Heart left ventricle (tissue), 16 donors: ENCODE measurements around the gene UNKL. TPM values are rescaled to one million over a fixed set of nuclear protein-coding genes. Genes with fewer than 3 reads are reported as not detected.
A peak's percentile ranks its signal among the peaks of the same experiment; 100 is the strongest.

Experiments used
- ATAC-seq, 4 donors: fragments of 200-7000 bp; cut with Tn5 transposase; one replicate each; pipeline ENCODE4 v1.9.1; 2020 to 2022; ENCODE audit warnings: moderate library complexity in 4 of 4, mild to moderate bottlenecking in 3 of 4, moderate number of reproducible peaks in 1 of 4
- DNase-seq, 5 donors: peaks; one replicate each; pipeline ENCODE4 v3.0.0-alpha.2; 2020
- H3K27ac ChIP-seq, 12 donors: fragments of 200-600 bp; sonication (generic) in 4 of 12; one replicate each; pipeline versions ENCODE4 v1.5.0 to v1.8.0; 2016 to 2022; ENCODE audit warnings: mild to moderate bottlenecking in 2 of 12
- H3K27me3 ChIP-seq, 9 donors: fragments of 200-600 bp; sonication (generic) in 2 of 9; one replicate each; pipeline versions ENCODE4 v1.5.1 to v1.8.0; 2016 to 2022; ENCODE audit warnings: mild to moderate bottlenecking in 3 of 9
- H3K36me3 ChIP-seq, 9 donors: fragments of 200-600 bp; sonication (generic) in 2 of 9; one replicate each; pipeline versions ENCODE4 v1.5.0 to v1.8.0; 2018 to 2022; ENCODE audit warnings: mild to moderate bottlenecking in 2 of 9
- H3K4me1 ChIP-seq, 12 donors: fragments of 200-600 bp; sonication (generic) in 4 of 12; one replicate each; pipeline versions ENCODE4 v1.5.0 to v1.8.0; 2016 to 2022; ENCODE audit warnings: mild to moderate bottlenecking in 3 of 12
- H3K4me3 ChIP-seq, 12 donors: fragments of 200-600 bp; sonication (generic) in 4 of 12; one replicate each; pipeline versions ENCODE4 v1.5.0 to v1.8.0; 2017 to 2022; ENCODE audit warnings: mild to moderate bottlenecking in 9 of 12, moderate library complexity in 4 of 12
- H3K9me3 ChIP-seq, 12 donors: fragments of 200-600 bp; sonication (generic) in 4 of 12; one replicate each; pipeline versions ENCODE4 v1.5.0 to v1.8.0; 2016 to 2022; ENCODE audit warnings: mild to moderate bottlenecking in 1 of 12
- POLR2A ChIP-seq, 2 donors: fragments of 450-650 bp; IDR thresholded peaks; one replicate each; pipeline ENCODE4 v1.6.1; 2017; ENCODE audit warnings: antibody characterized with exemption in 2 of 2, mild to moderate bottlenecking in 2 of 2, moderate library complexity in 2 of 2
- WGBS, 4 donors: extraction: QIAGEN DNeasy Blood & Tissue Kit in 2 of 4; methylation state at CpG; one replicate each; pipeline versions ENCODE4 v1.1.5 to v1.1.7; 2013 to 2018; 5-methylcytosine and 5-hydroxymethylcytosine counted together
- intact Hi-C, 10 donors: fragments of 100-400 bp; cut with DNase I; formaldehyde crosslinking; loops; one replicate each; pipeline versions ENCODE4 v1.11.1 to v1.14.2; 2022
- polyA plus RNA-seq, 2 donors: library from polyadenylated mRNA; stranded (reverse); fragments of 200-250 nt; gene quantifications; one replicate each; pipeline ENCODE4 v1.2.3, GENCODE V29; 2013
- total RNA-seq, 9 donors: library from RNA; depleted of rRNA in 2 of 9; stranded (reverse); fragments of >200 nt in 2 of 9; fragmentation: NEBNext Ultra II Directional in 3 of 9; extraction: Animal tissue kit (Norgen Biotek cat#: 25700) in 3 of 9; gene quantifications; one replicate each; pipeline versions ENCODE4 v1.1.0 to v1.2.4, GENCODE V29; 2016 to 2023
- TF ChIP-seq, protein P1 (sequence below), 12 donors: fragments of 200-600 bp; sonication (generic) in 4 of 12; IDR thresholded peaks; one replicate each; pipeline versions ENCODE4 v1.5.0 to v1.8.0; 2018 to 2022; ENCODE audit warnings: antibody characterized with exemption in 12 of 12, mild to moderate bottlenecking in 5 of 12
- donor health status: ischemic (EF 13 %, LVEDD 7.1; RV severe dilation, severe dysfunction).
- donor health status: healthy with polysubstance abuse.
- donor health status: DM: no; HTN: yes; CAD: no.
- donor health status: DM: no; HTN: no; CAD: no.
- donor health status: ischemic (EF 25% LVEDD 6.9; RV normal size, moderate dysfunction).
- donor health status: ischemic (EF 25% LVEDD 5.7; RV mildly dilated, moderate dysfunction).
- donor health status: healthy.
- donor health status: DM: yes; HTN: yes; CAD: no.
- donor health status: ischemic (EF 35%, LVEDD 5.7; RV mildly dilated, moderate dysfunction).
- donor health status: nonischemic (EF 11% LVEDD 7.7; RV severe dilation, severe dysfunction).
- donor health status: DM: yes; HTN: yes; CAD: no.
- donor health status: PGD.
- donor health status: ischemic (EF 29% LVEDD 5.4; RV normal size, mild dysfunction).
- donor health status: nonischemic (EF 23%, LVEDD 6.1; RV moderate dilation, normal function).

Gene UNKL
- total and polyA plus RNA-seq, 11 donors = 4.3 to 18.3 (median 9.2) TPM

DNA sequence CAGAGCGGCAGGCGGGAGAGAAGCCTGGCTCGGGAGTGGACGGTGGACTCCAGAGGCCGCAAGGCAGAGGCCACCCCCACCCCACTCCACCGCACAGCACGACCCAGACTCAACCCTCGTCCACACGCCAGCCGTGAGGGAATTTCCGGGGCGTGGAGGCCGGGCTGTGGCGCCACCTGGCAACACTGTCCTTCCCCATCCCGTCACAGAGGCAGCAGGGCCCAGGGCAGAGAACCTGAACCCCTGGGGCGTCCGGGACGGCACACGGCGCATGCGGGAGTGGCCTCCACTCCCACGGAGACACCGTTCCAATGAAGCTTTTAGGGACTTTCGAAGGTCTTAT, 39.2 kb downstream of the UNKL start:
- Histone ChIP-seq H3K36me3 (peaks cover 0 to 33% (median 11%) of the 10 kb centered on the region in 9 donors), H3K27ac (no peak overlapping the region), H3K9me3 (no peaks in the 10 kb centered on the region), H3K4me3 (no peak overlapping the region), H3K4me1 (peaks cover 3 to 27% (median 14%) of the 10 kb centered on the region in 12 donors), H3K27me3 (no peaks in the 10 kb centered on the region)
- DNase-seq (no peak), ATAC-seq (no peak)
- no peak for TF ChIP-seq POLR2A (IDR thresholded peaks at IDR 0.05)
- TF ChIP-seq, protein P1, sequence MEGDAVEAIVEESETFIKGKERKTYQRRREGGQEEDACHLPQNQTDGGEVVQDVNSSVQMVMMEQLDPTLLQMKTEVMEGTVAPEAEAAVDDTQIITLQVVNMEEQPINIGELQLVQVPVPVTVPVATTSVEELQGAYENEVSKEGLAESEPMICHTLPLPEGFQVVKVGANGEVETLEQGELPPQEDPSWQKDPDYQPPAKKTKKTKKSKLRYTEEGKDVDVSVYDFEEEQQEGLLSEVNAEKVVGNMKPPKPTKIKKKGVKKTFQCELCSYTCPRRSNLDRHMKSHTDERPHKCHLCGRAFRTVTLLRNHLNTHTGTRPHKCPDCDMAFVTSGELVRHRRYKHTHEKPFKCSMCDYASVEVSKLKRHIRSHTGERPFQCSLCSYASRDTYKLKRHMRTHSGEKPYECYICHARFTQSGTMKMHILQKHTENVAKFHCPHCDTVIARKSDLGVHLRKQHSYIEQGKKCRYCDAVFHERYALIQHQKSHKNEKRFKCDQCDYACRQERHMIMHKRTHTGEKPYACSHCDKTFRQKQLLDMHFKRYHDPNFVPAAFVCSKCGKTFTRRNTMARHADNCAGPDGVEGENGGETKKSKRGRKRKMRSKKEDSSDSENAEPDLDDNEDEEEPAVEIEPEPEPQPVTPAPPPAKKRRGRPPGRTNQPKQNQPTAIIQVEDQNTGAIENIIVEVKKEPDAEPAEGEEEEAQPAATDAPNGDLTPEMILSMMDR (IDR thresholded peaks at IDR 0.05) = no peak
- intact Hi-C loops = no loop called here
- 92 to 96% (median 94%) methylated on average over 11 to 24 of the region's 24 CpGs for WGBS, 4 donors

DNA sequence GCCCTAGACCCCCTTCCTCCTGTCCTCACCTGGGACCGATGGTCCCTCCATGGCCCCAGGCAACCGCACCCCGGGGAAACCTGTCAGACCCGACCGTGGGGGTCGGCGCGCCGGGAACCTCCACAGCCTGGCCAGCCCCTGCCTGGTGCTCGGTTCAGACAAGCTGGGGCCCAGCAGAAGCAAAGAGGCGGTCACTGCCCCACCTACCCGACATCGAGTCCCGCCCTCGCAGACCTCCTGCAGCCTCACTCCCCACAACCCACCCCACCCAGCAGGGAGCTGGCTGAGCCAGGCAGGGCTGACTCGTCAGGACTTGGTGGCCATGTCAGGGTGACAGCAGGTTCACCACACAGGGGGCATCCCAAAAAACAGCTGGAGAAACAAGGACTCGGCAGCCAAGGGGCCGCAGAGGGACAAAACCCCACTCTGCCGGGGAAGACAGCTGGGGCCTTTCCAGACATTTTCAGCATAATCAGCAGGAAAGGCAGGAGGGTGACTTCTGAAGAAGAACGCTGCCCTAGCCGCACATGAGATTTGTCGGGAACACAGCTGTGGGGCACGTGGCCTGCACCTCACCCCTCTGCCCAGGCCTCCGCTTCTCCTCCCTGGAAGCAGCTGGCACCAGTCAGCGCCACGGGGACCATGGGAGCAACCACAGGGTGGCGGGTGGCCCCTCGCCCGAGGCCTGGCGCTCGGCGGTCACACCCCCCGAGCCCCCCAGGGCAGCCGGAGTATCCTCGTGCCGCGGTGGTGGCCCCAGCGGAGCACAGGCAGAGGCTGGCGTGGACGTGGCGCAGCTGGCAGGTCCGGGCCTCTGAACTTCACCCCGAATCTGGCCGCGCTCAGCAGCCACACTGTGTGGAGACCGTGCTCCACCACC, 39.8 kb downstream of the UNKL start:
- H3K27ac ChIP-seq = no peak overlapping the region
- no peak overlapping the region for H3K4me3 ChIP-seq
- WGBS, 4 donors = 89 to 96% (median 94%) methylated on average over 24 to 46 of the region's 46 CpGs
- peaks cover 3 to 24% (median 14%) of the 10 kb centered on the region in 12 donors for H3K4me1 ChIP-seq
- ATAC-seq (no peak), DNase-seq (peak in 1 of 5 donors; percentile 19)
- intact Hi-C loops = no loop called here
- H3K27me3 ChIP-seq = no peaks in the 10 kb centered on the region
- H3K36me3 ChIP-seq = peaks cover 0 to 37% (median 17%) of the 10 kb centered on the region in 9 donors
- TF ChIP-seq POLR2A (IDR thresholded peaks at IDR 0.05) = no peak
- TF ChIP-seq, protein P1 (IDR thresholded peaks at IDR 0.05) = no peak
- H3K9me3 ChIP-seq = no peaks in the 10 kb centered on the region

DNA sequence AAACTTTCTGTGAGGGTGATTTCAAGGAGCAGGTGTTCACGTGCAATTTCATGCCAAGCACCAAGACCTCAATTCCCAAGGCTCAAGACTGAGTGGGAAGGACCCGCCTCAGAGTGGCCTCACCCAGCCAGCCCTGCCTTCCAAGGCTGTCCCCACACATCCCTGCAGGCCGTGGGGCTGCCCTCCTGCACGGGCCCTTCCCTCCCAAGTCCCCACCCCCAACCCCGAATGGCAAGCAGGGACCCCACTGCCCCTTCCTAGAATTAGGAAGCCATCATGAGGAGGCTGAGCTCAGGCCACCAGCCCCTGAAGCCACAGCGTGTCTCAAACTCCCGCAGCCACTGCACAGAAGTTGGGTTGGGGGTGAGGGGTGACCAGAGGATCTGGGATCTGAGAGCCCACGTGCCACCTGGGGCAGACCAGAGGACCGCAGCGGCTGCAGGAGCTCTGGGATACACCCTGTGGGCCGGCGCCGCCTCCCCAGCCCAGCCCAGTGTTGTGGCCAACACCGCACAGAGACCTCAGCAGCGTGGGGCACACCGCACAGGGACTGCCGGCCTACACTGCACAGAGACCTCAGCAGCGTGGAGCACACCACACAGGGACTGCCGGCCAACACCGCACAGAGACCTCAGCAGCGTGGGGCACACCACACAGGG, 42.1 kb downstream of the UNKL start:
- ATAC-seq = no peak
- Histone ChIP-seq H3K27ac (no peak overlapping the region), H3K4me3 (no peak overlapping the region), H3K36me3 (peaks cover 0 to 49% (median 31%) of the 10 kb centered on the region in 9 donors), H3K4me1 (peaks cover 0 to 2% (median 0%) of the 10 kb centered on the region in 12 donors), H3K9me3 (no peaks in the 10 kb centered on the region), H3K27me3 (no peaks in the 10 kb centered on the region)
- TF ChIP-seq, protein P1 (IDR thresholded peaks at IDR 0.05) = no peak
- no peak for TF ChIP-seq POLR2A (IDR thresholded peaks at IDR 0.05)
- 94 to 95% (median 94%) methylated on average over 10 to 18 of the region's 21 CpGs for WGBS, 4 donors
- intact Hi-C loops = no loop called here
- DNase-seq = peak in 1 of 5 donors; percentile 22
